K562 (cell line): ENCODE data around the gene DENND2A. TPM values are rescaled to one million over a fixed set of nuclear protein-coding genes. Genes with fewer than 3 reads are reported as not detected.
A peak's percentile ranks its signal among the peaks of the same experiment; 100 is the strongest.

Source experiments
- ATAC-seq: fragments of 200-7000 bp; cut with Tn5 transposase; 3 replicates; pipeline ENCODE4 v1.9.1; 2020; ENCODE audit warnings: moderate library complexity
- BruUV-seq: library from RNA; stranded (reverse); fragments of 400-500 nt; replicated peaks from 2 replicates; lab custom pipeline; 2021; lab: Mats Ljungman, UMichigan
- CTCF ChIA-PET: fragments of 300-600 bp; formaldehyde crosslinking; extraction: SDS; loops from one replicate; lab custom pipeline; 2021; ENCODE audit warnings: low intra/inter-chr PET ratio; lab: Yijun Ruan, JAX
- POLR2A ChIA-PET: fragments of 300-600, 350-650 bp; sonication (Branson Sonifier 250); formaldehyde crosslinking; extraction: SDS; loops from one replicate; lab custom pipeline; 2021; ENCODE audit warnings: antibody characterized with exemption, inconsistent platforms; lab: Yijun Ruan, JAX
- DNase-seq, 4 experiments: peaks; one replicate each; pipeline versions ENCODE4 v3.0.0 to v3.0.0-alpha.2; 2011 to 2018; ENCODE audit warnings: low spot score in 3 of 4, mixed read lengths in 3 of 4; ENCODE audit errors: extremely low read depth in 1 of 4
- FAIRE-seq: peaks from 2 replicates; lab custom pipeline; 2011; peaks lifted over from hg19 to GRCh38; lab: Jason Lieb, UNC
- H2AFZ ChIP-seq: 2 replicates; pipeline ENCODE4 v1.6.0; 2011; ENCODE audit warnings: low read depth, low read length, control low read depth, inconsistent platforms
- H3K27ac ChIP-seq: fragments of 200-600 bp; 3 replicates; pipeline ENCODE4 v1.8.0; 2011; ENCODE audit warnings: low read depth, mild to moderate bottlenecking, control low read depth, inconsistent platforms, low read length, moderate library complexity, mixed read lengths; ENCODE audit errors: extremely low read depth
- H3K27me3 ChIP-seq, 2 experiments: fragments of 300-600 bp in 1 of 2; 2 replicates in 1 of 2; 3 replicates in 1 of 2; pipeline versions ENCODE4 v1.6.0 to v1.8.0; 2011; ENCODE audit warnings: inconsistent platforms in 2 of 2, low read length in 2 of 2, mild to moderate bottlenecking in 1 of 2, mixed read lengths in 1 of 2, moderate library complexity in 1 of 2; ENCODE audit not compliant: control insufficient read depth in 2 of 2, insufficient read depth in 2 of 2
- H3K36me3 ChIP-seq: fragments of 300-600 bp; 3 replicates; pipeline ENCODE4 v1.8.0; 2011; ENCODE audit warnings: mild to moderate bottlenecking, low read length, inconsistent platforms; ENCODE audit not compliant: control insufficient read depth, insufficient read depth
- H3K4me1 ChIP-seq, 2 experiments: fragments of 200-600 bp in 1 of 2; replicated peaks in 1 of 2; 2 replicates in 1 of 2; 3 replicates in 1 of 2; pipeline versions ENCODE4 v1.5.1 to v1.8.0; 2011; ENCODE audit warnings: inconsistent platforms in 2 of 2, low read length in 2 of 2, mild to moderate bottlenecking in 1 of 2, mixed read lengths in 1 of 2, moderate library complexity in 1 of 2; ENCODE audit not compliant: control insufficient read depth in 2 of 2, insufficient read depth in 2 of 2
- H3K4me2 ChIP-seq: 2 replicates; pipeline ENCODE4 v1.6.1; 2011; ENCODE audit warnings: low read length, control low read depth, inconsistent platforms, mixed read lengths; ENCODE audit not compliant: insufficient read depth
- H3K4me3 ChIP-seq: fragments of 200-600 bp; sonication (generic), shearing (Covaris generic); 2 replicates; pipeline ENCODE4 v1.5.1; 2016; ENCODE audit warnings: control low read depth, inconsistent platforms
- H3K79me2 ChIP-seq: fragments of 200-600 bp; 3 replicates; pipeline ENCODE4 v1.8.0; 2011; ENCODE audit warnings: low read length, inconsistent platforms; ENCODE audit not compliant: control insufficient read depth, insufficient read depth
- H3K9ac ChIP-seq, 2 experiments: 2 replicates each; pipeline versions ENCODE4 v1.6.0 to v1.6.1; 2011; ENCODE audit warnings: low read depth in 2 of 2, low read length in 2 of 2, control low read depth in 1 of 2, inconsistent platforms in 1 of 2, mild to moderate bottlenecking in 1 of 2, mixed read lengths in 1 of 2; ENCODE audit not compliant: insufficient read depth in 1 of 2
- H3K9me1 ChIP-seq: one replicate; pipeline ENCODE4 v1.6.0; 2011; ENCODE audit warnings: inconsistent platforms, mild to moderate bottlenecking, low read length, moderate library complexity; ENCODE audit not compliant: control insufficient read depth, insufficient read depth
- H3K9me3 ChIP-seq: replicated peaks from 2 replicates; pipeline ENCODE4 v1.5.1; 2011; ENCODE audit warnings: low read depth, low read length, inconsistent platforms; ENCODE audit not compliant: control insufficient read depth, insufficient read depth
- H4K20me1 ChIP-seq: replicated peaks from 2 replicates; pipeline ENCODE4 v1.6.1; 2011; ENCODE audit warnings: low read length, inconsistent platforms, mixed read lengths; ENCODE audit not compliant: control insufficient read depth, insufficient read depth
- CBFA2T2 ChIP-seq: fragments of 450-650 bp; conservative IDR thresholded peaks from 2 replicates; pipeline ENCODE4 v1.6.1; 2017; ENCODE audit warnings: mild to moderate bottlenecking
- JUN ChIP-seq, 2 experiments: sonication (generic) in 1 of 2; formaldehyde crosslinking in 1 of 2; IDR thresholded peaks; 2 replicates each; pipeline versions ENCODE4 v1.6.1 to v1.8.0; 2012 to 2022; ENCODE audit warnings: borderline replicate concordance in 2 of 2, mild to moderate bottlenecking in 2 of 2, improper control_type of control experiment in 1 of 2, low read depth in 1 of 2, low read length in 1 of 2, missing genetic modification reagents in 1 of 2
- JUND ChIP-seq, 2 experiments: IDR thresholded peaks; 2 replicates in 1 of 2; 3 replicates in 1 of 2; pipeline ENCODE4 v1.6.1; 2011; ENCODE audit warnings: borderline replicate concordance in 2 of 2, low read depth in 2 of 2, low read length in 2 of 2, improper control_type of control experiment in 1 of 2, missing biosample characterization in 1 of 2, missing genetic modification characterization in 1 of 2, missing genetic modification reagents in 1 of 2
- NR2F6 ChIP-seq: fragments of 450-650 bp; formaldehyde crosslinking; IDR thresholded peaks from 2 replicates; pipeline ENCODE4 v1.4.0; 2020; ENCODE audit warnings: mild to moderate bottlenecking
- NRF1 ChIP-seq, 2 experiments: fragments of 450-650 bp; IDR thresholded peaks in 1 of 2; conservative IDR thresholded peaks in 1 of 2; 2 replicates each; pipeline ENCODE4 v1.6.1; 2014; ENCODE audit warnings: mild to moderate bottlenecking in 2 of 2
- RBBP5 ChIP-seq: fragments of 200-600 bp; sonication (generic); IDR thresholded peaks from 2 replicates; pipeline ENCODE4 v1.6.1; 2012; ENCODE audit warnings: borderline replicate concordance, mild to moderate bottlenecking, low read length, control low read depth, inconsistent platforms; ENCODE audit not compliant: insufficient read depth, poor library complexity, severe bottlenecking
- SIRT6 ChIP-seq: IDR thresholded peaks from one replicate; pipeline ENCODE4 v1.6.1; 2012; ENCODE audit warnings: low read depth, mild to moderate bottlenecking, control low read depth, inconsistent platforms, low read length, moderate library complexity
- STAG1 ChIP-seq: sonication (generic); formaldehyde crosslinking; IDR thresholded peaks from 2 replicates; pipeline ENCODE4 v1.5.0; 2020; ENCODE audit warnings: missing genetic modification reagents, borderline replicate concordance
- TCF7 ChIP-seq: sonication (generic); IDR thresholded peaks from 2 replicates; pipeline ENCODE4 v1.6.1; 2016; ENCODE audit warnings: antibody characterized with exemption, borderline replicate concordance
- TEAD4 ChIP-seq, 2 experiments: sonication (generic) in 1 of 2; formaldehyde crosslinking in 1 of 2; IDR thresholded peaks; 2 replicates each; pipeline versions ENCODE4 v1.6.1 to v1.8.0; 2012 to 2022; ENCODE audit warnings: borderline replicate concordance in 1 of 2, inconsistent platforms in 1 of 2, low read length in 1 of 2, mild to moderate bottlenecking in 1 of 2, missing genetic modification reagents in 1 of 2
- THAP12 ChIP-seq: fragments of 250-450 bp; sonication (Bioruptor Pico); IDR thresholded peaks from 2 replicates; pipeline ENCODE4 v1.9.0; 2021; ENCODE audit warnings: mild to moderate bottlenecking, inconsistent platforms
- THRB ChIP-seq: fragments of 450-650 bp; formaldehyde crosslinking; conservative IDR thresholded peaks from 2 replicates; pipeline ENCODE4 v1.4.0; 2022; ENCODE audit warnings: mild to moderate bottlenecking, missing genetic modification characterization
- ZNF12 ChIP-seq: sonication (generic); formaldehyde crosslinking; IDR thresholded peaks from 2 replicates; pipeline ENCODE4 v1.4.0; 2020; ENCODE audit warnings: mild to moderate bottlenecking, missing genetic modification reagents
- ZNF77 ChIP-seq: fragments of 250-450 bp; sonication (Bioruptor Pico); IDR thresholded peaks from 2 replicates; pipeline ENCODE4 v1.5.0; 2020
- WGBS: fragments of 100-300 bp; shearing (Covaris generic); methylation state at CpG from one replicate; pipeline ENCODE4 v1.1.6; 2016; ENCODE audit warnings: low coverage, mixed read lengths; ENCODE audit not compliant: insufficient coverage; ENCODE audit errors: missing lambda C conversion rate; 5-methylcytosine and 5-hydroxymethylcytosine counted together
- in situ Hi-C: fragments of 300-500 bp; cut with MboI; formaldehyde crosslinking; loops from 4 replicates; pipeline ENCODE4 v1.15.0; 2018; ENCODE audit warnings: inconsistent platforms, mixed read lengths
- intact Hi-C: fragments of 100-400 bp; cut with micrococcal nuclease; formaldehyde crosslinking; loops from 2 replicates; pipeline ENCODE4 v1.14.2; 2022
- polyA plus RNA-seq, 8 experiments: library from polyadenylated mRNA; depleted of rRNA in 4 of 8; stranded (reverse) in 5 of 8; unstranded in 3 of 8; fragments of >200 nt; fragmentation: Nextera tagmentation in 2 of 8; fragmentation: Illumina TruSeq in 1 of 8; extraction: Ambion mirVana in 2 of 8; extraction: Trizol in 1 of 8; gene quantifications; 2 replicates each; pipeline versions ENCODE4 v1.2.1 to v1.2.3, GENCODE V29; 2011 to 2014; ENCODE audit warnings: inconsistent platforms in 1 of 8, missing spikeins in 1 of 8
- total RNA-seq, 7 experiments: library from RNA; depleted of rRNA in 6 of 7; stranded (reverse); fragments of >200 nt in 6 of 7; fragmentation: Illumina TruSeq in 2 of 7; extraction: Trizol in 2 of 7; gene quantifications; 2 replicates each; pipeline versions ENCODE4 v1.2.1 to v1.2.3, GENCODE V29; 2011 to 2021; ENCODE audit warnings: low replicate concordance in 1 of 7

Gene DENND2A
- total and polyA plus RNA-seq, 9 of the 15 experiments (the other 6 are each of a cell fraction or from before 2014, with no cell fraction given) = not detected

GRCh38 chr7:140674356-140674800 is 33.8 kb upstream of the DENND2A start (continued):
- TF ChIP-seq THAP12 (CRISPR knock-in tag) (no peak), CBFA2T2 (0 out of 2 replicates have a peak, but pooled peaks have one; percentile 1)

- Histone ChIP-seq H3K27me3 (no peaks in the 10 kb centered on the region), H3K4me1 (peaks cover 24 to 40% of the 10 kb centered on the region in 2 experiments; a peak in 4 of 5 replicates), H3K79me2 (no peaks in the 10 kb centered on the region), H3K4me2 (peak overlapping the region; percentile 74), H4K20me1 (no peaks in the 10 kb centered on the region), H3K4me3 (peak overlapping the region; percentile 77; the same call in 1 of the 2 replicates), H3K9me1 (no peaks in the 10 kb centered on the region), H3K36me3 (no peaks in the 10 kb centered on the region), H3K27ac (no peak overlapping the region), H2AFZ (peak overlapping the region; percentile 88), H3K9me3 (no peaks in the 10 kb centered on the region), H3K9ac (peak overlapping the region; percentile 61 to 95; a peak in 3 of 4 replicates)
- DNase-seq (no peak), ATAC-seq (no peak), FAIRE-seq (no peak)
- no TSS peak for BruUV-seq
- POLR2A ChIA-PET = interaction anchor here (0.6 to 1.1 kb wide), 3 partner anchors 21 to 373 kb away, joined by 3 to 4 read pairs (median 3); no protein-coding TSS in a partner anchor
- CTCF ChIA-PET = no interaction called here
- in situ Hi-C loops = no loop called here
- WGBS = 78% methylated on average over 18 of the region's 18 CpGs
- intact Hi-C loops = loop anchor here (10.0 kb wide), 2 partner anchors 311 to 861 kb away; no protein-coding TSS in a partner anchor
- no peak for TF ChIP-seq THRB (CRISPR knock-in tag)
- no peak for TF ChIP-seq NR2F6 (CRISPR knock-in tag)
- no peak for TF ChIP-seq JUND (IDR thresholded peaks at IDR 0.05; ENCODE audit: borderline replicate concordance, low read depth, low read length)
- TF ChIP-seq JUND (tag; IDR thresholded peaks at IDR 0.05; ENCODE audit: borderline replicate concordance, low read depth, low read length) = no peak
- no peak for TF ChIP-seq SIRT6
- no peak for TF ChIP-seq JUN (IDR thresholded peaks at IDR 0.05; ENCODE audit: borderline replicate concordance, low read depth, low read length)
- 0 out of 2 replicates have a peak, but pooled peaks have one; percentile 36 for TF ChIP-seq JUN (CRISPR knock-in tag; IDR thresholded peaks at IDR 0.05; ENCODE audit: borderline replicate concordance)
- TF ChIP-seq NRF1 (conservative IDR thresholded peaks at IDR 0.05 in 1 of 2, IDR thresholded peaks at IDR 0.05 in 1 of 2) = 0 out of 4 replicates have a peak, but pooled peaks of 1 of the 2 experiments have one; percentile 17
- TF ChIP-seq TEAD4 (IDR thresholded peaks at IDR 0.05; ENCODE audit: low read length) = no peak
- 0 out of 2 replicates have a peak, but pooled peaks have one; percentile 13 for TF ChIP-seq TEAD4 (CRISPR knock-in tag; IDR thresholded peaks at IDR 0.05; ENCODE audit: borderline replicate concordance)
- 0 out of 2 replicates have a peak, but pooled peaks have one; percentile 35 for TF ChIP-seq STAG1
- 0 out of 2 replicates have a peak, but pooled peaks have one; percentile 2 for TF ChIP-seq ZNF12
- no peak for TF ChIP-seq RBBP5
- no peak for TF ChIP-seq TCF7
- no peak for TF ChIP-seq ZNF77
Observed at GRCh38 chr7:140673774-140674155, 33.2 kb upstream of the DENND2A start.
